ENCODE results near the gene LMF2.

DNA sequence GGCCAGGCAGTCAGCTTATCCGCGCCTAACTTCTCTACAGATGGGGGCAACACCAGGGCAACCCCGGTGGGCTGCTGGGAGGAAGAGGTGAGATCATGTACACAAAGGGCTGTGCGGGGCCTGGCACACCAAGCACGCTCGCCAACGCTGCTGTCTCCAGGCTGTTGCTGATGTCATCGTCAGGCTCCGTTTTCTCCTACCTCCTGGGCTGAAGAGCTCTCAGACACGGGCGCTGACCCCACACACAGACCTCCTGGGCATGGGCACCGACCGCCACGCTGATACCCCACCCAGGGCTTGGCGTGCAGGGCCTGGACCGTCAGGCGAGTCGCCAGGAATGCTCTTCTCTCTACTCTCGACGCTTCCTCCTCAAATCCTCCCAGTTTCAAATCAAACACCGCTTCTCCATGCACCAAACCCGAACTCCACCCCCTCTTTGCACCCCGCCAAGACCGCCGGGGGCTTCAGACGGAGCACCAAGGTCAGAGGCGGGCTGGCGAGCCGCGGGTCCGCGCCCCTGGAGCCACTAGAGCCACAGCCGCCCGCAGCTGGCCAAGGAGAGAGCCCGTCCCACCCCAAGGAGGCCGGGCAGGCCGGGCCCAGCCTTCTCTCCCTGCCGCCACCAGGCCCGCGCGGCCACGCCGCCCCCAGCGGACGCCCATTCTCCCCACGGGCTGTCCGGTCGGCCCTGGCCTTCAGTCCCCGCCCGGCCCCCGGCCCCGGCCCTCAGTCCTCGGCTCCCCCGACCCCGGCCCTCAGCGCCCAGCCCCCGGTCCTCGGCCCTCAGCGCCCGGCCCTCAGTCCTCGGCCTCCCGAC is 33.4 kb downstream of the LMF2 start:
- TF ChIP-seq, protein P1, sequence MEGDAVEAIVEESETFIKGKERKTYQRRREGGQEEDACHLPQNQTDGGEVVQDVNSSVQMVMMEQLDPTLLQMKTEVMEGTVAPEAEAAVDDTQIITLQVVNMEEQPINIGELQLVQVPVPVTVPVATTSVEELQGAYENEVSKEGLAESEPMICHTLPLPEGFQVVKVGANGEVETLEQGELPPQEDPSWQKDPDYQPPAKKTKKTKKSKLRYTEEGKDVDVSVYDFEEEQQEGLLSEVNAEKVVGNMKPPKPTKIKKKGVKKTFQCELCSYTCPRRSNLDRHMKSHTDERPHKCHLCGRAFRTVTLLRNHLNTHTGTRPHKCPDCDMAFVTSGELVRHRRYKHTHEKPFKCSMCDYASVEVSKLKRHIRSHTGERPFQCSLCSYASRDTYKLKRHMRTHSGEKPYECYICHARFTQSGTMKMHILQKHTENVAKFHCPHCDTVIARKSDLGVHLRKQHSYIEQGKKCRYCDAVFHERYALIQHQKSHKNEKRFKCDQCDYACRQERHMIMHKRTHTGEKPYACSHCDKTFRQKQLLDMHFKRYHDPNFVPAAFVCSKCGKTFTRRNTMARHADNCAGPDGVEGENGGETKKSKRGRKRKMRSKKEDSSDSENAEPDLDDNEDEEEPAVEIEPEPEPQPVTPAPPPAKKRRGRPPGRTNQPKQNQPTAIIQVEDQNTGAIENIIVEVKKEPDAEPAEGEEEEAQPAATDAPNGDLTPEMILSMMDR (conservative IDR thresholded peaks at IDR 0.05; ENCODE audit: low read depth, low read length) = no peak
- no peak for TF ChIP-seq EZH2 (IDR thresholded peaks at IDR 0.05; ENCODE audit: low read length, unreplicated experiment)
